Activated T-helper 2 cell treated with anti-CD3 and anti-CD28 coated beads, Interferon-gamma antibody, Interleukin-2, Interleukin-4, amounts not matched to agents 10 μg/mL and 5 μg/mL and 100 μg/mL, durations not matched to agents 14 hours and 24 hours and 36 hours (primary cell): ENCODE results near the gene JMJD4. TPM values are rescaled to one million over a fixed set of nuclear protein-coding genes. Genes with fewer than 3 reads are reported as not detected.
"Not testable (repeated sequence)": the region's sequence is repeated elsewhere in the genome, so short reads cannot be mapped to it uniquely, and the experiment has no call there.

Experiments
- DNase-seq: peaks from one replicate; pipeline ENCODE4 v3.0.0; 2021; ENCODE audit warnings: low spot score
- H3K27ac Mint-ChIP-seq: one replicate; pipeline ENCODE4 v1.8.0; 2021; ENCODE audit warnings: mixed read lengths
- H3K27me3 Mint-ChIP-seq: one replicate; pipeline ENCODE4 v1.8.0; 2021; ENCODE audit warnings: low read depth, mixed read lengths
- H3K36me3 Mint-ChIP-seq: one replicate; pipeline ENCODE4 v1.8.0; 2021; ENCODE audit warnings: low read depth, mixed read lengths
- H3K4me1 Mint-ChIP-seq: one replicate; pipeline ENCODE4 v1.8.0; 2021; ENCODE audit warnings: low read depth, mixed read lengths
- H3K4me3 Mint-ChIP-seq: one replicate; pipeline ENCODE4 v1.8.0; 2021; ENCODE audit warnings: low read depth, mild to moderate bottlenecking, moderate library complexity, mixed read lengths
- H3K9me3 Mint-ChIP-seq: one replicate; pipeline ENCODE4 v1.8.0; 2021; ENCODE audit warnings: mixed read lengths
- intact Hi-C: fragments of 100-400 bp; cut with micrococcal nuclease; formaldehyde crosslinking; loops from one replicate; pipeline ENCODE4 v1.15.1; 2023
- total RNA-seq: library from RNA; stranded (reverse); gene quantifications from 2 replicates; pipeline ENCODE4 v1.2.3, GENCODE V29; 2022

JMJD4 gene
- total RNA-seq, 1 donor from 2014 or later, result 26.6 TPM

DNA sequence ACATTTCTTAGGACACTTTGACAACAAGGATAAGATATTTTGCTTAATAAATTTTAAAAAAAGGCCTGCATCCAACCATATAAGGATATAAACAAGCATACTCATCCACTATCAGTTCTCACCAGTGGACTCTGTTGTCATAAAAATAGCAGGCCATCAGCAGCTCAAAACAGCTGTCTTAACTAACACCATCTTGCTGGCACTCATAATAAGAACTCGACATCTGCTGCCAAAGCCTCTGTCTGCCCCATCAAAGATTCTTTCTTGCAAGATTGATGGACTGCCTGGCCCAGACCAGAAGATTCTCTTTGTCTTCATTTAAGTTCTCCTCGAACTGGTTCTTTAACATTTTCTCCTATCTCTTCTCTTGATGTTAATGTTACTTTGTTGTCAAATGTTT, 10.1 kb downstream of the JMJD4 start:
- H3K27ac Mint-ChIP-seq, result no peak overlapping the region
- H3K4me3 Mint-ChIP-seq, result no peak overlapping the region
- peaks cover 7% of the 10 kb centered on the region for H3K36me3 Mint-ChIP-seq
- intact Hi-C loops, result no loop called here
- H3K27me3 Mint-ChIP-seq, result no peaks in the 10 kb centered on the region
- peaks cover 3% of the 10 kb centered on the region for H3K4me1 Mint-ChIP-seq
- DNase-seq, result no peak
- peaks cover 43% of the 10 kb centered on the region for H3K9me3 Mint-ChIP-seq

DNA sequence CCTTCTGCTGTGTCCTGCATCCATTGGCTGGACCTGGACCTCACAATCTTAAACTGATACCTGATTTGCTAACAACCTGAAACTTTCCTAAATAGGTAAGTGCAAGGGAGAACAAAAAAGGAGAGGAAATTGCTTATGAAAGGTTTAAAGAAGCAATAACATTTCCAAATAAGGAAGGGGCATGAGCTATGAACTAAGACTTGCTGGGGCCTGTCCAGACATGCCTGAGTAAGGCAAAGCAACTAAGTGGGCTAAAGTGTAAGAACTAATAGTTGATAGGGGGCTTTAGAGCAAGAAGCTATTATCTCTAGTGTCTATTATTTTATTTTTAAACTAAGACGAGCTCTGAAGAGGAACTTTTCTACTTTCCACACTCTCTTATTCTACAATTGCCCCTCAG, 11.6 kb downstream of the JMJD4 start:
- Mint-ChIP-seq H3K27me3 (no peaks in the 10 kb centered on the region), H3K4me3 (no peak overlapping the region), H3K4me1 (peaks cover 3% of the 10 kb centered on the region), H3K27ac (no peak overlapping the region), H3K36me3 (peaks cover 7% of the 10 kb centered on the region), H3K9me3 (peaks cover 58% of the 10 kb centered on the region)
- no peak for DNase-seq
- intact Hi-C loops, result no loop called here

DNA sequence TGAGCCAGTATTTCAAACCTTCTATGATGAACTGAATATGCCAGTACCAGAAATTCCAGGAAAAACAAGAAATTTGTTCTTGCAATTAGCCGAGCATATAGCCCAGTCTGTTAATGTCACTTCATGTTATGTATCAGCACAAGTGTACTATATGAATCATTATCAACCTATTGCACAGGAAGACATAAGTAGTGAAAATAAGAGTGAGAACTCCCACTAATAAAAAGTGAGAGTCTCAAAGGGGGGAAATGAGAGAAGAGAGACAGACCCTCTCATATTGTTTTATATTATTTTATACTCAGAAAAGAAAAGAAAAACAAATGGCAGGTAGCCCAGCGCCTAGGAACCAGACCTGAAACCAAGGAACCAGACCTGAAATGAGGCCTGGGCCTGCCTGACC, 16.2 kb downstream of the JMJD4 start:
- H3K9me3 Mint-ChIP-seq, result peaks cover 82% of the 10 kb centered on the region
- H3K27me3 Mint-ChIP-seq, result no peaks in the 10 kb centered on the region
- no peak overlapping the region for H3K4me3 Mint-ChIP-seq
- H3K27ac Mint-ChIP-seq, result no peak overlapping the region
- intact Hi-C loops, result no loop called here
- DNase-seq, result no peak
- H3K4me1 Mint-ChIP-seq, result no peaks in the 10 kb centered on the region
- H3K36me3 Mint-ChIP-seq, result peaks cover 4% of the 10 kb centered on the region

GRCh38 chr1:227712648-227713047, 22.5 kb downstream of the JMJD4 start:
- no peaks in the 10 kb centered on the region for H3K36me3 Mint-ChIP-seq
- H3K4me1 Mint-ChIP-seq, result peaks cover 6% of the 10 kb centered on the region
- peaks cover 52% of the 10 kb centered on the region for H3K9me3 Mint-ChIP-seq
- H3K27ac Mint-ChIP-seq, result no peak overlapping the region
- DNase-seq, result no peak
- H3K4me3 Mint-ChIP-seq, result no peak overlapping the region
- H3K27me3 Mint-ChIP-seq, result no peaks in the 10 kb centered on the region
- intact Hi-C loops, result no loop called here

- H3K36me3 Mint-ChIP-seq, H3K4me3 Mint-ChIP-seq, H3K27me3 Mint-ChIP-seq, H3K27ac Mint-ChIP-seq, intact Hi-C loops, H3K4me1 Mint-ChIP-seq, DNase-seq: not testable (repeated sequence)
- peaks cover 47% of the 10 kb centered on the region for H3K9me3 Mint-ChIP-seq
These were observed 24.6 kb downstream of the JMJD4 start for GRCh38 chr1:227710474-227710873.

GRCh38 chr1:227709451-227709850, 25.7 kb downstream of the JMJD4 start:
- intact Hi-C loops, result no loop called here
- Mint-ChIP-seq H3K27me3 (no peaks in the 10 kb centered on the region), H3K9me3 (peaks cover 41% of the 10 kb centered on the region)

GRCh38 chr1:227707846-227708245, 27.3 kb downstream of the JMJD4 start:
- Mint-ChIP-seq H3K4me3 (no peak overlapping the region), H3K9me3 (peaks cover 48% of the 10 kb centered on the region), H3K27ac (no peak overlapping the region), H3K36me3 (no peaks in the 10 kb centered on the region), H3K4me1 (peaks cover 7% of the 10 kb centered on the region), H3K27me3 (no peaks in the 10 kb centered on the region)
- intact Hi-C loops, result no loop called here
- DNase-seq, result no peak

More at GRCh38 chr1:227709451-227709850, 25.7 kb downstream of the JMJD4 start:
- no peaks in the 10 kb centered on the region for H3K36me3 Mint-ChIP-seq
- H3K27ac Mint-ChIP-seq, result no peak overlapping the region
- no peak overlapping the region for H3K4me3 Mint-ChIP-seq
- peaks cover 7% of the 10 kb centered on the region for H3K4me1 Mint-ChIP-seq
- DNase-seq, result no peak

- H3K27me3 Mint-ChIP-seq, H3K4me1 Mint-ChIP-seq, H3K4me3 Mint-ChIP-seq, intact Hi-C loops, H3K36me3 Mint-ChIP-seq, DNase-seq, H3K27ac Mint-ChIP-seq: not testable (repeated sequence)
- H3K9me3 Mint-ChIP-seq, result peaks cover 63% of the 10 kb centered on the region
These were observed 33.5 kb downstream of the JMJD4 start for GRCh38 chr1:227701631-227702030.

- no peak for DNase-seq
- Mint-ChIP-seq H3K4me1 (no peaks in the 10 kb centered on the region), H3K9me3 (peaks cover 51% of the 10 kb centered on the region), H3K27ac (no peak overlapping the region), H3K36me3 (no peaks in the 10 kb centered on the region), H3K27me3 (no peaks in the 10 kb centered on the region), H3K4me3 (no peak overlapping the region)
- intact Hi-C loops, result no loop called here
These were observed 37.7 kb downstream of the JMJD4 start for GRCh38 chr1:227697321-227697864.

- Mint-ChIP-seq H3K27ac (no peak overlapping the region), H3K9me3 (peaks cover 76% of the 10 kb centered on the region), H3K36me3 (no peaks in the 10 kb centered on the region), H3K4me1 (no peaks in the 10 kb centered on the region), H3K27me3 (no peaks in the 10 kb centered on the region), H3K4me3 (no peak overlapping the region)
- no peak for DNase-seq
- intact Hi-C loops, result no loop called here
These were observed 49.3 kb downstream of the JMJD4 start for GRCh38 chr1:227685807-227686206.

Other genes starting within 250 kb of the JMJD4 start
- 5.1 and 5.7 TPM in 2 replicates for gene ZNF678, start 171.7 kb downstream of the JMJD4 start, total RNA-seq
- 28.4 and 29.3 TPM in 2 replicates for gene SNAP47, start 133 bp upstream of the JMJD4 start, total RNA-seq
- not detected in 2 replicates for gene PRSS38, start 80.4 kb upstream of the JMJD4 start, total RNA-seq
- gene WNT9A, start 212.6 kb upstream of the JMJD4 start, total RNA-seq, result 0.05 TPM in 1 of 2 replicates, not detected in the other